ENCODE results near the gene SMG6.

Gene SMG6

GRCh38 chr17:2197271-2197670 is 106.3 kb downstream of the SMG6 start:
- DNase-seq: no peak

- DNase-seq: no peak
Observed at GRCh38 chr17:2195729-2196128, 107.9 kb downstream of the SMG6 start.

GRCh38 chr17:2194889-2195335 is 108.7 kb downstream of the SMG6 start:
- DNase-seq: no peak

GRCh38 chr17:2192367-2193057 is 111.1 kb downstream of the SMG6 start:
- DNase-seq: no peak

GRCh38 chr17:2191785-2192184 is 111.8 kb downstream of the SMG6 start:
- no peak for DNase-seq

- DNase-seq: no peak
Observed at GRCh38 chr17:2191227-2191626, 112.4 kb downstream of the SMG6 start.

- no peak for DNase-seq
Observed at GRCh38 chr17:2190014-2190413, 113.6 kb downstream of the SMG6 start.

GRCh38 chr17:2188971-2189630 is 114.5 kb downstream of the SMG6 start:
- no peak for DNase-seq

- no peak for DNase-seq
Observed at GRCh38 chr17:2187758-2188157, 115.8 kb downstream of the SMG6 start.

- no peak for DNase-seq
Observed at GRCh38 chr17:2186937-2187336, 116.6 kb downstream of the SMG6 start.

- no peak for DNase-seq
Observed at GRCh38 chr17:2184993-2185931, 118.3 kb downstream of the SMG6 start.

- DNase-seq: no peak
Observed at GRCh38 chr17:2183346-2183745, 120.2 kb downstream of the SMG6 start.

- DNase-seq: no peak
Observed at GRCh38 chr17:2181897-2182448, 121.6 kb downstream of the SMG6 start.

GRCh38 chr17:2181206-2181896 is 122.2 kb downstream of the SMG6 start:
- DNase-seq: no peak

GRCh38 chr17:2180768-2181167 is 122.8 kb downstream of the SMG6 start:
- no peak for DNase-seq

GRCh38 chr17:2179615-2180295 is 123.8 kb downstream of the SMG6 start:
- DNase-seq: peak; percentile 80

GRCh38 chr17:2178798-2179501 is 124.6 kb downstream of the SMG6 start:
- DNase-seq: no peak

GRCh38 chr17:2177235-2177811 is 126.3 kb downstream of the SMG6 start:
- DNase-seq: no peak

- DNase-seq: no peak
Observed at GRCh38 chr17:2176499-2177169, 127.0 kb downstream of the SMG6 start.

GRCh38 chr17:2175294-2175628 is 128.3 kb downstream of the SMG6 start:
- DNase-seq: no peak

All from NCI-H2171 (cell line).